ENCODE results near the gene RAMP3.

DNA sequence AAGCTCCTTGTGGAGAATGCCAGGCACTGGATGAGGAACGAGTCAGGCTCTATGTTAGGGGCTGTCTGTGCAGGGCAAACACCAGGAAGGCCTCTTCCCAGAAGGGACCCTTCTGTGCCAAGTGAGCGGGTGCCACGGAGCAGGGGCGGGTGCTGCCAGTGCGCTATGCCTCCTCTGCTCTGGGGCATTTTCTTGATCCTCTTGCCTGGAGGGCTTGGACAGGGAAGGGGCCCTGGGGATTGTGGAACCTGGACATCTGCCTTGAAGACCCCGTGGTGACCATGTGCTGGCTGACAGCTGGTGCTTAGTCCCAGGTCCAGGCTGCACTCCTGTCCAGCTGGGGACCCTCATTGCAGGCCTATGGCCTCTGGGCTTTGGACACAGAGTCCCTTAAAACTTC is 30.7 kb upstream of the RAMP3 start:
- TF ChIP-seq, protein P1, sequence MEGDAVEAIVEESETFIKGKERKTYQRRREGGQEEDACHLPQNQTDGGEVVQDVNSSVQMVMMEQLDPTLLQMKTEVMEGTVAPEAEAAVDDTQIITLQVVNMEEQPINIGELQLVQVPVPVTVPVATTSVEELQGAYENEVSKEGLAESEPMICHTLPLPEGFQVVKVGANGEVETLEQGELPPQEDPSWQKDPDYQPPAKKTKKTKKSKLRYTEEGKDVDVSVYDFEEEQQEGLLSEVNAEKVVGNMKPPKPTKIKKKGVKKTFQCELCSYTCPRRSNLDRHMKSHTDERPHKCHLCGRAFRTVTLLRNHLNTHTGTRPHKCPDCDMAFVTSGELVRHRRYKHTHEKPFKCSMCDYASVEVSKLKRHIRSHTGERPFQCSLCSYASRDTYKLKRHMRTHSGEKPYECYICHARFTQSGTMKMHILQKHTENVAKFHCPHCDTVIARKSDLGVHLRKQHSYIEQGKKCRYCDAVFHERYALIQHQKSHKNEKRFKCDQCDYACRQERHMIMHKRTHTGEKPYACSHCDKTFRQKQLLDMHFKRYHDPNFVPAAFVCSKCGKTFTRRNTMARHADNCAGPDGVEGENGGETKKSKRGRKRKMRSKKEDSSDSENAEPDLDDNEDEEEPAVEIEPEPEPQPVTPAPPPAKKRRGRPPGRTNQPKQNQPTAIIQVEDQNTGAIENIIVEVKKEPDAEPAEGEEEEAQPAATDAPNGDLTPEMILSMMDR (optimal IDR thresholded peaks at IDR 0.05 in 1 of 3, IDR thresholded peaks at IDR 0.05 in 1 of 3, conservative IDR thresholded peaks at IDR 0.05 in 1 of 3; ENCODE audit: extremely low read depth in 1 of 3, insufficient read depth in 2 of 3, low read length in 3 of 3), result no peak
- TF ChIP-seq EZH2 (IDR thresholded peaks at IDR 0.05; ENCODE audit: low read length), result no peak

Measured in keratinocyte (primary cell).